Esophagus muscularis mucosa (tissue), 4 donors: Measurements from ENCODE around the gene TENM4. TPM values are rescaled to one million over a fixed set of nuclear protein-coding genes. Genes with fewer than 3 reads are reported as not detected.

Experiments
- DNase-seq: peaks from one replicate; pipeline ENCODE4 v3.0.0-alpha.2; 2017; ENCODE audit errors: extremely low spot score
- H3K27ac ChIP-seq, 4 donors: fragments of 200-600 bp; sonication (generic); replicated peaks in 1 of 4; 1 replicate in 3 of 4; 2 replicates in 1 of 4; pipeline ENCODE4 v1.5.1; 2016 to 2019; ENCODE audit warnings: mild to moderate bottlenecking in 1 of 4
- H3K27me3 ChIP-seq, 4 donors: fragments of 200-600 bp; sonication (generic); one replicate each; pipeline versions ENCODE4 v1.5.1 to v1.6.0; 2016 to 2019
- H3K36me3 ChIP-seq, 4 donors: fragments of 200-600 bp; sonication (generic); one replicate each; pipeline ENCODE4 v1.5.1; 2016 to 2019
- H3K4me1 ChIP-seq, 4 donors: fragments of 200-600 bp; sonication (generic); one replicate each; pipeline ENCODE4 v1.5.1; 2016 to 2019
- H3K4me3 ChIP-seq, 4 donors: fragments of 200-600 bp; sonication (generic); 1 replicate in 2 of 4; 2 replicates in 2 of 4; pipeline ENCODE4 v1.5.1; 2016 to 2019; ENCODE audit warnings: mild to moderate bottlenecking in 4 of 4, moderate library complexity in 1 of 4
- H3K9me3 ChIP-seq, 4 donors: fragments of 200-600 bp; sonication (generic); 1 replicate in 3 of 4; 2 replicates in 1 of 4; pipeline ENCODE4 v1.5.1; 2016 to 2019
- EP300 ChIP-seq: sonication (generic); formaldehyde crosslinking; IDR thresholded peaks from one replicate; pipeline ENCODE4 v1.6.1; 2017; ENCODE audit warnings: antibody characterized with exemption
- POLR2A ChIP-seq: fragments of 450-650 bp; IDR thresholded peaks from one replicate; pipeline ENCODE4 v1.6.1; 2017; ENCODE audit warnings: antibody characterized with exemption, moderate library complexity, mild to moderate bottlenecking, low read depth
- POLR2AphosphoS5 ChIP-seq, 2 donors: sonication (generic); formaldehyde crosslinking; IDR thresholded peaks; one replicate each; pipeline ENCODE4 v1.6.1; 2017; ENCODE audit warnings: antibody characterized with exemption in 2 of 2
- WGBS: methylation state at CpG from one replicate; pipeline ENCODE4 v1.1.5; 2018; 5-methylcytosine and 5-hydroxymethylcytosine counted together
- intact Hi-C: fragments of 100-400 bp; cut with DNase I; formaldehyde crosslinking; loops from one replicate; pipeline ENCODE4 v1.15.1; 2023
- total RNA-seq, 4 donors: library from RNA; depleted of rRNA; stranded (reverse); fragments of >200 nt; gene quantifications; one replicate each; pipeline versions ENCODE4 v1.1.0 to v1.2.1, GENCODE V29; 2016
- TF ChIP-seq, protein P1 (sequence below), 3 experiments: fragments of 200-600 bp in 2 of 3; fragments of 450-650 bp in 1 of 3; sonication (generic) in 2 of 3; IDR thresholded peaks; one replicate each; pipeline ENCODE4 v1.5.1; 2017 to 2019; ENCODE audit warnings: antibody characterized with exemption in 3 of 3, mild to moderate bottlenecking in 2 of 3, moderate library complexity in 1 of 3

Gene TENM4
- total RNA-seq, 4 donors from 2014 or later: 4.1 to 9.6 (median 8.0) TPM

DNA sequence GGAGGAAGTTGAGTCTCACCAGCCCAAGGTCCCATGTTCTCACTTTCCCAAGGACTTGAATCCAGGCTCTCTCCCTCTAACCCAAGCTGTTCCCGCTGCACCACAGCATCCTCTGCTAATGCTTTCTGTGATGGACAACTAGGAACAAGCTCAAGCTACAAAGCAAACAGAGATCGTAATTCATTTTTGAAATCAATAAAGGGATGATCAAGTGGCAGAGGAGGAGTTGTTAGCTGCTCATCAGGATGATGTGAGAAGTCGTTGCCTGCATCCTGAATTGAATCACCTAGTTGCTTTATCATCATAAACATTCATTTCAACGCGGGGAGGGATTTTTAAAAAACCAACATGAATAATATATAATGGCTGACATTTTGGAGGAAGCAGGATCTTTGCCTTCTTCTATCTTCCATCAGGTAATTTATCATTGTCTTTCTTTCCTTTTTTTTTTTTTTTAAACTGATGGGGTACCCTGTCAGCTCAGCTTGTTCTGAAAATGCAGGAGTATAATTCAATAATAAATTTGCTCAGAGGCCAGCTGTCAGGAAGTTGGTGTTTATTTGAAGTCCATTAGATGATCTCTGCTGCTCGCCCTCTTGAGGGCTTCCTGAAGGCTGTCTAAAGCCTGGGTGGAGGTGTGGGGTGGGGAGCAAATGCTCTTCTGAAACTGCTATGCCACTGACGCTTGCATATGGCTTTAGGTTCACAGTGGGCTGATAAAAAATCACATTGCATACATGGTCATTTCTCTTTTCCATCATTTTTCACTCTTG is 691.7 kb downstream of the TENM4 start:
- peaks cover 0 to 8% (median 6%) of the 10 kb centered on the region in 4 donors for H3K4me1 ChIP-seq
- H3K36me3 ChIP-seq: no peaks in the 10 kb centered on the region
- no peak overlapping the region for H3K4me3 ChIP-seq
- DNase-seq: no peak
- WGBS: 80% methylated on average over 7 of the region's 7 CpGs
- no peaks in the 10 kb centered on the region for H3K9me3 ChIP-seq
- intact Hi-C loops: no loop called here
- no peaks in the 10 kb centered on the region for H3K27me3 ChIP-seq
- H3K27ac ChIP-seq: no peak overlapping the region
- TF ChIP-seq EP300 (no peak), POLR2A (no peak), POLR2AphosphoS5 (IDR thresholded peaks at IDR 0.05) (no peak)
- TF ChIP-seq, protein P1, sequence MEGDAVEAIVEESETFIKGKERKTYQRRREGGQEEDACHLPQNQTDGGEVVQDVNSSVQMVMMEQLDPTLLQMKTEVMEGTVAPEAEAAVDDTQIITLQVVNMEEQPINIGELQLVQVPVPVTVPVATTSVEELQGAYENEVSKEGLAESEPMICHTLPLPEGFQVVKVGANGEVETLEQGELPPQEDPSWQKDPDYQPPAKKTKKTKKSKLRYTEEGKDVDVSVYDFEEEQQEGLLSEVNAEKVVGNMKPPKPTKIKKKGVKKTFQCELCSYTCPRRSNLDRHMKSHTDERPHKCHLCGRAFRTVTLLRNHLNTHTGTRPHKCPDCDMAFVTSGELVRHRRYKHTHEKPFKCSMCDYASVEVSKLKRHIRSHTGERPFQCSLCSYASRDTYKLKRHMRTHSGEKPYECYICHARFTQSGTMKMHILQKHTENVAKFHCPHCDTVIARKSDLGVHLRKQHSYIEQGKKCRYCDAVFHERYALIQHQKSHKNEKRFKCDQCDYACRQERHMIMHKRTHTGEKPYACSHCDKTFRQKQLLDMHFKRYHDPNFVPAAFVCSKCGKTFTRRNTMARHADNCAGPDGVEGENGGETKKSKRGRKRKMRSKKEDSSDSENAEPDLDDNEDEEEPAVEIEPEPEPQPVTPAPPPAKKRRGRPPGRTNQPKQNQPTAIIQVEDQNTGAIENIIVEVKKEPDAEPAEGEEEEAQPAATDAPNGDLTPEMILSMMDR (IDR thresholded peaks at IDR 0.05): no peak

DNA sequence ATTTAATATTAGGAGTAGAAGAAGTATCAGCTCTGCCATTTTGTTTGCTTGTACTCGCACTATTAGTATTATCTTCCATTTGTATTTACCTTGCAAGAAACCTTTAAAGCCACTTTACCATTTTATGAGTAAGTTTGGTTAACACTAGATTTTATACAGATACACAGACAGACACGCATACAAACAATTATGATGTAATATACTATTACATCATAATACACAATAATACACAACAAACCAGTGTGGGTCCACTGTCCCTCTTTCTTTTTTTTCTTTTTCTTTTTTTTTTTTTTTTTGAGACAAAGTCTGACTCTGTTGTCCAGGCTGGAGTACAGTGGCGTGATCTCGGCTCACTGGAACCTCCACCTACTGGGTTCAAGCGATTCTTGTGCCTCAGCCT is 695.9 kb downstream of the TENM4 start:
- Histone ChIP-seq H3K9me3 (no peaks in the 10 kb centered on the region), H3K4me3 (no peak overlapping the region), H3K27ac (no peak overlapping the region), H3K4me1 (peaks cover 0 to 12% (median 3%) of the 10 kb centered on the region in 4 donors), H3K27me3 (no peaks in the 10 kb centered on the region), H3K36me3 (no peaks in the 10 kb centered on the region)
- TF ChIP-seq POLR2AphosphoS5 (IDR thresholded peaks at IDR 0.05): no peak
- TF ChIP-seq EP300: no peak
- TF ChIP-seq POLR2A: no peak
- TF ChIP-seq, protein P1 (IDR thresholded peaks at IDR 0.05): no peak
- WGBS: 98% methylated on average over 5 of the region's 5 CpGs
- intact Hi-C loops: no loop called here
- DNase-seq: no peak

DNA sequence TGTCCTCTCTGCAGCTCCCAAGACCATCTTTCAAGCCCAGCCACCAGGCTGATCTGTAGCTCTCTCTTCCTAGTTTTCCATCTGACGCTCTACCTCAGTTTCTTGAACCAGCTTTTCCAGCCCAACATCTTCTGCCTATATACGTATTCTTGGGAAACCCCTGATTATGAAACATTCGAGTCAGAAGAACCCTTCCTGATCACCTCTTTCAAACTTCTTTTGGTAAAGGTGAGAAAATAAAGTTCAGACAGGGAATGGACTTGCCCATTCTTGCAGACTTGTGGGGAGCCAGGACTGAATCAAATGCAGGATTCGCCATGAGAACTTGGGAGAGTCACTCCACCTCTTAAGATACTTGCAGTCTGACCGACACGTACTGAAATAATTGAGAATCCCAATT is 696.6 kb downstream of the TENM4 start:
- Histone ChIP-seq H3K27ac (no peak overlapping the region), H3K36me3 (no peaks in the 10 kb centered on the region), H3K27me3 (no peaks in the 10 kb centered on the region), H3K4me3 (no peak overlapping the region), H3K4me1 (peaks cover 0 to 10% (median 3%) of the 10 kb centered on the region in 4 donors), H3K9me3 (no peaks in the 10 kb centered on the region)
- no peak for DNase-seq
- intact Hi-C loops: no loop called here
- no peak for TF ChIP-seq POLR2A
- no peak for TF ChIP-seq POLR2AphosphoS5 (IDR thresholded peaks at IDR 0.05)
- TF ChIP-seq, protein P1 (IDR thresholded peaks at IDR 0.05): no peak
- TF ChIP-seq EP300: no peak
- WGBS: 96% methylated on average over 6 of the region's 6 CpGs

DNA sequence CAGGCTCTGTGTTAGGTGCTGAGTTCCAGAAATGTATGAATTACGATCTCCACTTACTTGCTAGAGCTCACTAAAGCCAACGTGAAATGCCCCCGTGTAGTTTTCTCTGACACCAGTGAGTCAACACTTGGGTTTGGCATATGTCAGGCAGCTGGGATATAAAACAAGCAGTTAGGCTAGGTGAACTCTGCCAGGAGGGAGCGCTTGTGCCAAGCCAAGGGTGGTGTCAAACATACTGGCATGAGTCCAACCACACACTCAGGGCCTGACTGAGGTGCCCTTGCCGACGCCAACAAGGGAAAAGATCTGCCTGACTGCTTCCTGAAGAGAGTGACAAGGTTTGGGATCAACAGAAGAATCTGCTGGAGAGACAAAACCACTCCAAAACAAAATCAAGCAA is 698.4 kb downstream of the TENM4 start:
- intact Hi-C loops: no loop called here
- no peak for TF ChIP-seq EP300
- Histone ChIP-seq H3K27ac (no peak overlapping the region), H3K4me1 (peaks cover 0 to 10% (median 3%) of the 10 kb centered on the region in 4 donors), H3K36me3 (no peaks in the 10 kb centered on the region), H3K27me3 (no peaks in the 10 kb centered on the region), H3K4me3 (no peak overlapping the region), H3K9me3 (no peaks in the 10 kb centered on the region)
- 49% methylated on average over 6 of the region's 6 CpGs for WGBS
- DNase-seq: no peak

DNA sequence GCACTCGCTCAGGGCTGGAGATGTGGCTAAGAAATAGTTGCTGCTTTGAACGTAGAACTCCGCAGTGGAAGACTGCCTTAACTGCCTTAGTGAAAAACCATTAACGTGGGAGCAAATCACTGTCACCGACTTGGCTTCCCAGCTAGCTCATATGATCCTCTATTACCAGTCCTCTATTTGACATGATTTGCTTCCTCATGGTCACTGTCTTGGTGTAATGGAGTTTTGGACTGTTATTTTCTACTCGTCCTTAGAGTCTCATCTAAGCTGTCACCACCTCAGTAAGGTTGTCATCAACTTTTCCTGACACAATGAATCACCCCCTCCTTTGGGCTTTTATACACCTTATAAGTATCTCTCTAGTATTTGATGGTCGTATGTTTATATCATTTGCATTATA is 699.1 kb downstream of the TENM4 start:
- Histone ChIP-seq H3K27ac (no peak overlapping the region), H3K27me3 (no peaks in the 10 kb centered on the region), H3K36me3 (no peaks in the 10 kb centered on the region), H3K4me1 (peaks cover 0 to 10% (median 3%) of the 10 kb centered on the region in 4 donors), H3K9me3 (no peaks in the 10 kb centered on the region), H3K4me3 (no peak overlapping the region)
- intact Hi-C loops: no loop called here
- WGBS: 84% methylated on average over 7 of the region's 7 CpGs
- no peak for TF ChIP-seq POLR2A
- TF ChIP-seq, protein P1 (IDR thresholded peaks at IDR 0.05): no peak
- no peak for TF ChIP-seq EP300
- no peak for TF ChIP-seq POLR2AphosphoS5 (IDR thresholded peaks at IDR 0.05)
- DNase-seq: no peak
